Panc1 (cell line): ENCODE measurements around the gene FBXW11. TPM values are rescaled to one million over a fixed set of nuclear protein-coding genes. Genes with fewer than 3 reads are reported as not detected.
A peak's percentile ranks its signal among the peaks of the same experiment; 100 is the strongest.

ENCODE experiments used
- ATAC-seq: fragments of 200-7000 bp; cut with Tn5 transposase; 2 replicates; pipeline ENCODE4 v1.9.1; 2020; ENCODE audit warnings: mild to moderate bottlenecking, moderate library complexity
- BruUV-seq: library from RNA; stranded (reverse); fragments of 400-500 nt; replicated peaks from 2 replicates; lab custom pipeline; 2021; lab: Mats Ljungman, UMichigan
- CTCF ChIA-PET: fragments of 300-600 bp; sonication (Branson Sonifier 250); formaldehyde crosslinking; loops from one replicate; lab custom pipeline; 2022; ENCODE audit warnings: antibody characterized with exemption; lab: Charles Lee
- POLR2A ChIA-PET: fragments of 300-600 bp; sonication (Branson Sonifier 250); formaldehyde crosslinking; loops from one replicate; lab custom pipeline; 2022; ENCODE audit warnings: antibody characterized with exemption; lab: Charles Lee
- DNase-seq: peaks from one replicate; pipeline ENCODE4 v3.0.0-alpha.2; 2010; ENCODE audit warnings: low read depth, low spot score
- H3K27ac ChIP-seq: 2 replicates; pipeline ENCODE4 v1.5.1; 2011; ENCODE audit warnings: mild to moderate bottlenecking, low read length, inconsistent platforms
- H3K27me3 ChIP-seq: fragments of 200-500 bp; sonication (Bioruptor generic); 2 replicates; pipeline ENCODE4 v1.6.0; 2014; ENCODE audit warnings: low read length, inconsistent platforms; ENCODE audit not compliant: control insufficient read depth, insufficient read depth
- H3K36me3 ChIP-seq: fragments of 200-500 bp; sonication (Bioruptor generic); 2 replicates; pipeline ENCODE4 v1.5.1; 2014; ENCODE audit warnings: inconsistent platforms, mild to moderate bottlenecking, low read length, moderate library complexity; ENCODE audit not compliant: control insufficient read depth, insufficient read depth
- H3K4me1 ChIP-seq: 2 replicates; pipeline ENCODE4 v1.5.1; 2011; ENCODE audit warnings: inconsistent platforms, mild to moderate bottlenecking, low read length, moderate library complexity; ENCODE audit not compliant: control insufficient read depth, insufficient read depth
- H3K4me3 ChIP-seq, 2 experiments: 2 replicates each; pipeline ENCODE4 v1.5.1; 2011 to 2012; ENCODE audit warnings: low read depth in 2 of 2, low read length in 2 of 2, mild to moderate bottlenecking in 2 of 2, inconsistent platforms in 1 of 2, moderate library complexity in 1 of 2
- H3K9me3 ChIP-seq: fragments of 200-500 bp; sonication (Bioruptor generic); 2 replicates; pipeline ENCODE4 v1.5.1; 2014; ENCODE audit warnings: low read depth, mild to moderate bottlenecking, inconsistent platforms, low read length, moderate library complexity; ENCODE audit not compliant: control insufficient read depth, insufficient read depth
- CTCF ChIP-seq: fragments of 450-650 bp; IDR thresholded peaks from 2 replicates; pipeline ENCODE4 v1.5.1; 2017; ENCODE audit warnings: mild to moderate bottlenecking
- POLR2AphosphoS5 ChIP-seq: IDR thresholded peaks from 2 replicates; pipeline ENCODE4 v1.6.1; 2012; ENCODE audit warnings: mild to moderate bottlenecking, low read depth, low read length, moderate library complexity
- SIN3A ChIP-seq: IDR thresholded peaks from 2 replicates; pipeline ENCODE4 v1.6.1; 2012; ENCODE audit warnings: low read depth, mild to moderate bottlenecking, low read length, moderate library complexity, borderline replicate concordance; ENCODE audit not compliant: insufficient read depth
- TCF7L2 ChIP-seq: IDR thresholded peaks from 2 replicates; pipeline ENCODE4 v1.6.1; 2011; ENCODE audit warnings: mild to moderate bottlenecking, low read depth, low read length, inconsistent platforms
- in situ Hi-C: cut with HindIII; loops from 2 replicates; pipeline ENCODE4 v1.10.0; 2016; ENCODE audit warnings: low sequenced_read_pairs, low pct_unique_long_range_greater_than_20kb
- intact Hi-C: fragments of 100-400 bp; cut with micrococcal nuclease; formaldehyde crosslinking; loops from one replicate; pipeline ENCODE4 v1.10.0; 2022; ENCODE audit not compliant: unreplicated experiment
- total RNA-seq: library from RNA; stranded (reverse); gene quantifications from one replicate; pipeline ENCODE4 v1.2.1, GENCODE V29; 2021; ENCODE audit not compliant: unreplicated experiment
- TF ChIP-seq, protein P1 (sequence below), 2 experiments: IDR thresholded peaks; 2 replicates each; pipeline ENCODE4 v1.6.1; 2011 to 2012; ENCODE audit warnings: low read depth in 2 of 2, control low read depth in 1 of 2, low read length in 1 of 2, mild to moderate bottlenecking in 1 of 2, moderate library complexity in 1 of 2; ENCODE audit not compliant: insufficient read depth in 1 of 2

Gene FBXW11
- total RNA-seq, 1 experiment from 2014 or later: 111 TPM

GRCh38 chr5:171970826-171971225 is 35.6 kb downstream of the FBXW11 start:
- in situ Hi-C loops (no loop called here), intact Hi-C loops (no loop called here)
- TF ChIP-seq, protein P1, sequence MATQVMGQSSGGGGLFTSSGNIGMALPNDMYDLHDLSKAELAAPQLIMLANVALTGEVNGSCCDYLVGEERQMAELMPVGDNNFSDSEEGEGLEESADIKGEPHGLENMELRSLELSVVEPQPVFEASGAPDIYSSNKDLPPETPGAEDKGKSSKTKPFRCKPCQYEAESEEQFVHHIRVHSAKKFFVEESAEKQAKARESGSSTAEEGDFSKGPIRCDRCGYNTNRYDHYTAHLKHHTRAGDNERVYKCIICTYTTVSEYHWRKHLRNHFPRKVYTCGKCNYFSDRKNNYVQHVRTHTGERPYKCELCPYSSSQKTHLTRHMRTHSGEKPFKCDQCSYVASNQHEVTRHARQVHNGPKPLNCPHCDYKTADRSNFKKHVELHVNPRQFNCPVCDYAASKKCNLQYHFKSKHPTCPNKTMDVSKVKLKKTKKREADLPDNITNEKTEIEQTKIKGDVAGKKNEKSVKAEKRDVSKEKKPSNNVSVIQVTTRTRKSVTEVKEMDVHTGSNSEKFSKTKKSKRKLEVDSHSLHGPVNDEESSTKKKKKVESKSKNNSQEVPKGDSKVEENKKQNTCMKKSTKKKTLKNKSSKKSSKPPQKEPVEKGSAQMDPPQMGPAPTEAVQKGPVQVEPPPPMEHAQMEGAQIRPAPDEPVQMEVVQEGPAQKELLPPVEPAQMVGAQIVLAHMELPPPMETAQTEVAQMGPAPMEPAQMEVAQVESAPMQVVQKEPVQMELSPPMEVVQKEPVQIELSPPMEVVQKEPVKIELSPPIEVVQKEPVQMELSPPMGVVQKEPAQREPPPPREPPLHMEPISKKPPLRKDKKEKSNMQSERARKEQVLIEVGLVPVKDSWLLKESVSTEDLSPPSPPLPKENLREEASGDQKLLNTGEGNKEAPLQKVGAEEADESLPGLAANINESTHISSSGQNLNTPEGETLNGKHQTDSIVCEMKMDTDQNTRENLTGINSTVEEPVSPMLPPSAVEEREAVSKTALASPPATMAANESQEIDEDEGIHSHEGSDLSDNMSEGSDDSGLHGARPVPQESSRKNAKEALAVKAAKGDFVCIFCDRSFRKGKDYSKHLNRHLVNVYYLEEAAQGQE (IDR thresholded peaks at IDR 0.05; ENCODE audit: insufficient read depth in 1 of 2, low read depth in 2 of 2, low read length in 1 of 2): no peak
- TF ChIP-seq TCF7L2 (no peak), CTCF (no peak), POLR2AphosphoS5 (no peak), SIN3A (no peak)
- DNase-seq (no peak), ATAC-seq (no peak)
- peak overlapping the region; percentile 31; the same call in 1 of the 2 replicates for H3K27ac ChIP-seq
- ChIA-PET CTCF (no interaction called here), POLR2A (no interaction called here)
- H3K27me3 ChIP-seq: no peaks in the 10 kb centered on the region
- H3K4me1 ChIP-seq: peaks cover 34% of the 10 kb centered on the region
- no peaks in the 10 kb centered on the region for H3K9me3 ChIP-seq
- BruUV-seq: TSS peak; percentile 36
- no peak overlapping the region for H3K4me3 ChIP-seq
- no peaks in the 10 kb centered on the region for H3K36me3 ChIP-seq

DNA sequence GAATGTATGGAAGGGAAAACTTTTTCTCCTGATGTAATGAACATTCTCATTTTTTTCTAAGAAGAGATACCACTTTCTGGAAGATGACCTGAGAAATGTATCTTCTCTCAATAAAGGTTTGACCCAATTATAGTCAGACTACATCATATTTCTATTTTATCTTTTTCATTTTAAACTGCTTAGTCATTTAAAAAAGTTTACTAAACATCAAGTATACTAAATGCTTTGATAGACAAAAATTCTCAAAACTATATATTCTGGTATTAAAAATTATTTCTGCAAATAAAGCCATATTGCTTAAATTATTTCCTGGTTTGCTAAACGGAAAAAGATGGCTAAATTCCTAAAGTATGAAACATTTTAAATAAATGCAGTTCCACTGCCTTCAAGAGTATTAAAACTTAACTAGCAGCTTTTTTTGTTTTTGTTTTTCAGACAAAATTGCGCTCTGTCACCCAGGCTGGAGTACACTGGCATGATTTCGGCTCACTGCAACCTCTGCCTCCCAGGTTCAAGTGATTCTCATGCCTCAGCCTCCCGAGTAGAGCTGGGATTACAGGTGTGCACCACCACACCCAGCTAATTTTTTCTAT is 37.1 kb downstream of the FBXW11 start:
- Histone ChIP-seq H3K27me3 (no peaks in the 10 kb centered on the region), H3K27ac (no peak overlapping the region), H3K9me3 (no peaks in the 10 kb centered on the region), H3K4me3 (no peak overlapping the region), H3K36me3 (no peaks in the 10 kb centered on the region), H3K4me1 (peaks cover 31% of the 10 kb centered on the region)
- no TSS peak for BruUV-seq
- TF ChIP-seq SIN3A (no peak), TCF7L2 (no peak), CTCF (no peak)
- TF ChIP-seq, protein P1 (IDR thresholded peaks at IDR 0.05; ENCODE audit: insufficient read depth in 1 of 2, low read depth in 2 of 2, low read length in 1 of 2): no peak
- in situ Hi-C loops: no loop called here
- intact Hi-C loops: no loop called here
- ChIA-PET CTCF (no interaction called here), POLR2A (no interaction called here)
- ATAC-seq (no peak), DNase-seq (no peak)
